Endothelial cell of umbilical vein (primary cell): ENCODE results near the gene CDIPT.

Source experiments
- POLR2A ChIP-seq: IDR thresholded peaks from 2 replicates; pipeline ENCODE4 v1.6.1; 2012; ENCODE audit warnings: low read depth, mild to moderate bottlenecking, control low read depth, low read length
- TF ChIP-seq, protein P1 (sequence below): IDR thresholded peaks from 2 replicates; pipeline ENCODE4 v1.6.1; 2011; ENCODE audit not compliant: insufficient read depth, insufficient read length

DNA sequence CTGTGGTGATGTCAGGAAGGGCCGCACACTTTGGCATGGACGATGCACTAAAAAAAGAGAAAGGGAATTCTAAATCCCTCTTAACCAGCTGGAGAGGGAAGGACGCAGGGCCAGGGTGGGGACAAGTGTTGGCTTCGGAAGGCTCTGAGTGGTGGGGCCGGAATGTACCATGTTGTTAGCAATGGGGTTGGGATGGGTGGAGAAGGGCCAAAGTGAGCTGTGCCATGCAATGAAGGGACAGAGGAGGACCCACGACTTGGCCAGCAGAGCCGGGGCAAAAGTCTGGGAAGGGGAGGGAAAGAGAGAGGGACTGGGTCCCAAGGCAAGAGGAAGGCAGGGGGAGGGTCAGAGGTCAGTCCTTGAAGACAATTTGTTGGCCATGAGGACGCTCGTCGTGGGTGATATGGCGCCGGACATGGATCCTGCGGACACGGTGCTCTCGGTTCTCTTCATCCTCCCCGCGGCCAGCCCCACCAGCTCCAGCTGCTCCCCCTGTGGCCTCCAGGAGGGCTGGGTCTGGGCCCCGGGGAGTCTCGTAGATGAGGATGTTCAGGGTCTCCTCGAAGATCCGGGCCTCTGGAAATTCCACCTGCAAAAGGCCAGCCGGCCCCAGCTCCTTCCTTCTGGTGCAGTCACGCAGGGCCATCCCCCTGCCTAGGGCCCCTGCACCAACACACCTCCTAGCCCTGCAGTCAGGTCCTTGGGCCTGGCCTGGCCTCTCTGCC is 43.7 kb upstream of the CDIPT start:
- no peak for TF ChIP-seq POLR2A
- TF ChIP-seq, protein P1, sequence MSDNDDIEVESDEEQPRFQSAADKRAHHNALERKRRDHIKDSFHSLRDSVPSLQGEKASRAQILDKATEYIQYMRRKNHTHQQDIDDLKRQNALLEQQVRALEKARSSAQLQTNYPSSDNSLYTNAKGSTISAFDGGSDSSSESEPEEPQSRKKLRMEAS = no peak
